OCI-LY7 (cell line): ENCODE results near the gene TYK2. TPM values are rescaled to one million over a fixed set of nuclear protein-coding genes. Genes with fewer than 3 reads are reported as not detected.

Experiments
- BruUV-seq: library from RNA; stranded (reverse); fragments of 400-500 nt; replicated peaks from 2 replicates; lab custom pipeline; 2021; lab: Mats Ljungman, UMichigan
- CTCF ChIA-PET: fragments of 300-600 bp; sonication (Branson Sonifier 250); formaldehyde crosslinking; loops from one replicate; lab custom pipeline; 2022; ENCODE audit warnings: antibody characterized with exemption; ENCODE audit not compliant: unreplicated experiment; lab: Charles Lee
- POLR2A ChIA-PET: fragments of 300-600 bp; sonication (Branson Sonifier 250); formaldehyde crosslinking; loops from one replicate; lab custom pipeline; 2022; ENCODE audit warnings: antibody characterized with exemption; lab: Charles Lee
- DNase-seq: peaks from one replicate; pipeline ENCODE4 v3.0.0-alpha.2; 2015; ENCODE audit warnings: low spot score
- H2AFZ ChIP-seq: fragments of 200-600 bp; sonication (generic), shearing (Covaris generic); 2 replicates; pipeline ENCODE4 v1.6.1; 2014; ENCODE audit warnings: mild to moderate bottlenecking, antibody characterized with exemption, low read length, moderate library complexity
- H3K27ac ChIP-seq: fragments of 200-600 bp; sonication (generic); 2 replicates; pipeline ENCODE4 v1.5.1; 2014; ENCODE audit warnings: mixed run types, low read depth, mild to moderate bottlenecking, moderate library complexity, low read length, inconsistent platforms; ENCODE audit not compliant: poor library complexity, severe bottlenecking
- H3K36me3 ChIP-seq: fragments of 200-600 bp; sonication (generic); 2 replicates; pipeline ENCODE4 v1.6.1; 2014; ENCODE audit warnings: mild to moderate bottlenecking, antibody characterized with exemption, low read length, moderate library complexity, mixed read lengths; ENCODE audit not compliant: insufficient read depth
- H3K4me1 ChIP-seq: fragments of 200-600 bp; sonication (generic); 2 replicates; pipeline ENCODE4 v1.5.1; 2014; ENCODE audit warnings: mild to moderate bottlenecking, low read length; ENCODE audit not compliant: insufficient read depth, poor library complexity, severe bottlenecking
- H3K4me2 ChIP-seq: fragments of 200-600 bp; sonication (generic); 2 replicates; pipeline ENCODE4 v1.6.1; 2014; ENCODE audit warnings: mild to moderate bottlenecking, low read length
- H3K4me3 ChIP-seq: fragments of 200-600 bp; sonication (generic); 2 replicates; pipeline ENCODE4 v1.5.1; 2014; ENCODE audit warnings: mild to moderate bottlenecking, low read depth, low read length; ENCODE audit not compliant: poor library complexity, severe bottlenecking
- H3K79me2 ChIP-seq: fragments of 200-600 bp; sonication (generic); 2 replicates; pipeline ENCODE4 v1.6.1; 2016; ENCODE audit warnings: low read depth, mild to moderate bottlenecking, low read length, moderate library complexity, mixed read lengths; ENCODE audit not compliant: insufficient read depth
- H3K9me2 ChIP-seq: fragments of 200-600 bp; sonication (generic); 2 replicates; pipeline ENCODE4 v1.6.1; 2016; ENCODE audit warnings: mild to moderate bottlenecking, low read length, mixed read lengths; ENCODE audit not compliant: insufficient read depth
- H3K9me3 ChIP-seq: fragments of 200-600 bp; sonication (generic); 2 replicates; pipeline ENCODE4 v1.6.1; 2014; ENCODE audit warnings: mild to moderate bottlenecking, mixed run types, low read length, mixed read lengths
- H4K20me1 ChIP-seq: fragments of 200-600 bp; sonication (generic); 2 replicates; pipeline ENCODE4 v1.6.1; 2014; ENCODE audit warnings: mild to moderate bottlenecking, antibody characterized with exemption, low read length, moderate library complexity, mixed read lengths; ENCODE audit not compliant: insufficient read depth
- CTCF ChIP-seq: fragments of 200-600 bp; sonication (generic); conservative IDR thresholded peaks from 2 replicates; pipeline ENCODE4 v1.5.1; 2014; ENCODE audit warnings: mild to moderate bottlenecking, antibody characterized with exemption, low read length, moderate library complexity, mixed read lengths
- EZH2phosphoT487 ChIP-seq: fragments of 200-600 bp; sonication (generic); IDR thresholded peaks from 2 replicates; pipeline ENCODE4 v1.6.1; 2018; ENCODE audit warnings: low read depth, borderline replicate concordance, mild to moderate bottlenecking, mixed run types, antibody characterized with exemption, low read length, moderate library complexity, mixed read lengths
- intact Hi-C: fragments of 100-400 bp; cut with micrococcal nuclease; formaldehyde crosslinking; loops from one replicate; pipeline ENCODE4 v1.10.0; 2022; ENCODE audit not compliant: unreplicated experiment
- total RNA-seq, 2 experiments: library from RNA; depleted of rRNA in 1 of 2; stranded (reverse); fragments of >200 nt in 1 of 2; shearing (Covaris generic) in 1 of 2; gene quantifications; 2 replicates each; pipeline ENCODE4 v1.2.3, GENCODE V29; 2014 to 2022

The TYK2 gene
- total RNA-seq, 2 experiments from 2014 or later, result 185 to 216 TPM

- BruUV-seq, result no TSS peak
- no peaks in the 10 kb centered on the region for H3K9me2 ChIP-seq
- POLR2A ChIA-PET, result no interaction called here
- H3K79me2 ChIP-seq, result peaks cover 37% of the 10 kb centered on the region
- no peak overlapping the region for H3K27ac ChIP-seq
- no peaks in the 10 kb centered on the region for H3K9me3 ChIP-seq
- H3K36me3 ChIP-seq, result peaks cover 84% of the 10 kb centered on the region
- H4K20me1 ChIP-seq, result 0 out of 2 replicates have a peak, but pooled peaks cover 3% of the 10 kb centered on the region
- no peak overlapping the region for H3K4me3 ChIP-seq
- no peak for TF ChIP-seq CTCF
- H3K4me1 ChIP-seq, result peaks cover 22% of the 10 kb centered on the region
- intact Hi-C loops, result no loop called here
- H2AFZ ChIP-seq, result no peak overlapping the region
- CTCF ChIA-PET, result interaction anchor here (0.6 kb wide), 2 partner anchors 138 to 157 kb away, joined by 7 to 9 read pairs; no protein-coding TSS in a partner anchor
- no peak for DNase-seq
- no peak overlapping the region for H3K4me2 ChIP-seq
Observed at GRCh38 chr19:10395917-10396316, 15.5 kb upstream of the TYK2 start.

- TF ChIP-seq EZH2phosphoT487, result no peak
- no peak for TF ChIP-seq CTCF
- Histone ChIP-seq H4K20me1 (no peaks in the 10 kb centered on the region), H3K9me2 (no peaks in the 10 kb centered on the region), H3K4me2 (no peak overlapping the region), H3K4me3 (no peak overlapping the region), H2AFZ (no peak overlapping the region), H3K4me1 (peaks cover 18% of the 10 kb centered on the region), H3K27ac (no peak overlapping the region), H3K36me3 (peaks cover 84% of the 10 kb centered on the region), H3K79me2 (peaks cover 33% of the 10 kb centered on the region), H3K9me3 (no peaks in the 10 kb centered on the region)
- intact Hi-C loops, result no loop called here
- no peak for DNase-seq
- POLR2A ChIA-PET, result no interaction called here
- CTCF ChIA-PET, result interaction anchor here (0.6 kb wide), 2 partner anchors 138 to 157 kb away, joined by 7 to 9 read pairs; no protein-coding TSS in a partner anchor
- BruUV-seq, result TSS peak; percentile 88
Observed at GRCh38 chr19:10395436-10395835, 15.1 kb upstream of the TYK2 start.

GRCh38 chr19:10395003-10395402 lies 14.6 kb upstream of the TYK2 start:
- no peak overlapping the region for H2AFZ ChIP-seq
- POLR2A ChIA-PET, result no interaction called here
- no peak for DNase-seq
- no peaks in the 10 kb centered on the region for H3K9me2 ChIP-seq
- BruUV-seq, result no TSS peak
- H3K4me3 ChIP-seq, result no peak overlapping the region
- intact Hi-C loops, result no loop called here
- H3K9me3 ChIP-seq, result no peaks in the 10 kb centered on the region
- H3K36me3 ChIP-seq, result peaks cover 84% of the 10 kb centered on the region
- H3K79me2 ChIP-seq, result peaks cover 28% of the 10 kb centered on the region
- TF ChIP-seq CTCF, result no peak
- no peak for TF ChIP-seq EZH2phosphoT487
- no peaks in the 10 kb centered on the region for H4K20me1 ChIP-seq
- H3K4me1 ChIP-seq, result peaks cover 14% of the 10 kb centered on the region
- CTCF ChIA-PET, result interaction anchor here (1.0 kb wide), 1 partner anchor 14 kb away, joined by 3 read pairs; no protein-coding TSS in a partner anchor
- H3K27ac ChIP-seq, result no peak overlapping the region
- no peak overlapping the region for H3K4me2 ChIP-seq
